GM18868 (cell line): ENCODE data around the gene NDUFA6.
"Not testable (repeated sequence)": the region's sequence is repeated elsewhere in the genome, so short reads cannot be mapped to it uniquely, and the experiment has no call there.

Source experiments
- ATAC-seq: cut with Tn5 transposase; IDR thresholded peaks from one replicate; pipeline ENCODE4 v1.9.1; 2021; ENCODE audit warnings: mild to moderate bottlenecking, moderate library complexity; ENCODE audit not compliant: unreplicated experiment

NDUFA6 gene

GRCh38 chr22:42072606-42073330, 17.8 kb downstream of the NDUFA6 start:
- ATAC-seq, result no peak

DNA sequence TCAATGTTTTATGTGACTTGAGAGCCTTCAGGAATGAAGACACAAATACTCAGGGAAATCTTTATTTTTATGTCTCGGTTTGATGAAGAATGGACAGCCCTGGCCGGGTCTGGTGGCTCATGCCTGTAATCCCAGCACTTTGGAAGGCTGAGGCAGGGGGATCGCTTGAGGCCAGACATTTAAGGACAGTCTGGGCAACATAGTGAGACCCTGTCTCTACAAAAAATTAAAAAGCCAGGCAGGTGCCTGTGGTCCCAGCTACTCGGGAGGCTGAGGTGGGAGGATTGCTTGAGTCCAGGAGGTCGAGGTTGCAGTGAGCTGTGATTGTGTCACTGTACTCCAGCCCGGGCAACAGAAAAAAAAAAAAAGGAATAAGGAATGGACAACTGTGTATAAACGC, 19.1 kb downstream of the NDUFA6 start:
- not testable (repeated sequence) for ATAC-seq

DNA sequence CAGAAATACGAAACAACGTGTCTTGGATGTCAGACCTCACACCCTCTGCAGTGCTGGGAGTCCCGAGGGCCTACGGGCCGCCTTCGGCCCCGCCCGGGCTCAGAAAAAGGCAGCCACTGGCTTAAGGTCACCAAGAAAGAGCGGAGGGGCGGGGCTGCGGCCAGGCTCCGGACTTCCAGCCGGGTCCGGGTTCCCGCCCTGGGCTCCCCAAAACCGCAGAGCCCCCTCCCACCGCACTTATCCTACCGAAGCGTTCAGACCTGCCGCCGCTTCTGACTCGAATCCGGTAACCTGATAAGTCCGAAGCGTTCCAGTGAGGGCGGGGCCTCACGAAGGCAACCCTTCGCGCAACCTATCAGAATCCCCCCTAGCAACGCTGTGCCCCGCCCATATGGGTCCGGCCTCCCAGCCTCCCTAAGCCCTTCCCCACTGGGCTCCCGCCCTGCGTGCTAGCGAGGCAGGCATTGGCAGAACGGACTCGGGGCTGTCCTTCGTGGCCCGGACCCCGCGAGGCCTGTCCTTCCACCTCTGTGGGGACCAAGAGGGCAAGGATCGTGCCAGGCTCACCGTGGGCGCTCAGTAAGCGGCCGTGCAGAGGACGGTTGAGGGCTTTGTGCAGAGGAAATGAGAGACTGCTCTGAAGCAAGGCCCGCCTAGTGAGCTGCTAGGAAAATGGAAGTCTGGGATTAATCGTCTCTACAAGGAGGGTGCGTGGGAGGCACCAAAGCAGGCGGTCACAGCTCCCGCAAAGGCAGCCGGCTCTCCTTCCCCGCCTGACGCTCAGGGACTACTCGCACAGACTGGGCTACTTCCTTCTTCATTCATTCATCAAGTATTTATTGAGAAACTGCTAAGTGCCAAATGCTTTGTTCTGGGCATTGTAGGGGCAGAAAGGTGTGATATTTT, 19.8 kb downstream of the NDUFA6 start, which contains the start of gene NAGA:
TSS of gene NAGA (minus strand) at position 296 of the 906 bp plus-strand sequence. CDS start 515 bp downstream, outside the sequence.
- ATAC-seq, result peak; percentile 91

GRCh38 chr22:42069801-42070516, 20.6 kb downstream of the NDUFA6 start:
- ATAC-seq, result peak; percentile 17

- no peak for ATAC-seq
Measured at GRCh38 chr22:42068291-42068690, 22.3 kb downstream of the NDUFA6 start.

DNA sequence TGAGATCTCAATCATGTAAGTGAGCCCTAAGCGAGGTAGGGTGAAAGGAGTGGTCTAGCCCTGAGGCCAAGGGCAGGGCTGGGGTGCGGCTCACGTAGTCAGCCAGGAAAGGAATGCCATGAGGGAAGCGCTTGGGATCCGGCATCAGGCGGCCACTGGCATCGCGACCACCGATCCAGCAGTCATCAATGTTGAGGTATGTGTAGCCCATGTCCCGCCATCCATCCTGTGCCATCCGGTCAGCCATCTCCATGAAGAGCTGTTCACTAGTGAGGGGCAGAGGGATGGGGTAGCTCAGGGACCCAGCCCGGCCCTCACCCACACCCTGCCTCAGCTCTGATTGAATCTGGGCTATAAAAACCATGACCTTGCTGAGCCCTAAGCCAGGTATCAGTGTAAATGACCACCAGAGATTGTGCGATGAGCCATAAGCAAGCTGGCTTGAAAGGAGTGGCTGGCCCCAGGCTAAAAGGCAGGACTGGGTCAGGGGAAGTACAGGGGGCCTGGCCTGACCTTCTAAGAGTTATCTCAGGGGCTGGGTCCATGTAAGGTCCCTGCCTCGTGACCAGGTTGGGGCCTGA, 22.8 kb downstream of the NDUFA6 start:
- no peak for ATAC-seq

GRCh38 chr22:42066937-42067336, 23.6 kb downstream of the NDUFA6 start:
- no peak for ATAC-seq

DNA sequence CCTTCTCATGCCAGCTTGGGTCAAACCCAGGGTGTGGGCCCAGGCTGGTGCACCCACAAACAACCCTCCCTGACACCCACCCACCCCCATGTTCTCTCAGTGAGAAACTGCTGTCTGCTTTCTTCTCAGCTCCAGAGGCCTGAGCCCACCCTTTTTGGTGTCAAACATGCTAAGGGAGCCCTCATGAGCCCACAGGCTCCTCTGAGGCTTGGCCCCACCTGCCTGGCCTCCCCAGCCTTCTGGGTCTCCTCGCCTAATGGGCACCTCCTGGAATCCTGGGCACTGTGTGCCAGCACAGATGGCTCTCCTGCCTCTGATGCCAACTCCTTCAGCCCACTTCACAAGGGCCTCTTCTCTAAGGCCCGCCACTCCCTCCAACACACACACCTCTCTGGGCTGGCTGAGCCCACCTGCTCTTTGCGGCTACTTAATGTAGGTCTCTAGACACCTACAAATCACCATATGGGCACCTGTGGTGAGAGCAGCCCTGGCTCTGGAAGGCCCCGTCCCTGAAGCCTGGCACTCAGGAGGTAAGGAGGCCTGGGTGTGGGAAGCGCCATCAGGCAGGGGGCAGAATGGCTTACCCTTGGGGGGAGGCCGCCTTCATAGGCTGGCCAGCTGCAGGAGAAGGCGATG, 24.3 kb downstream of the NDUFA6 start:
- no peak for ATAC-seq

DNA sequence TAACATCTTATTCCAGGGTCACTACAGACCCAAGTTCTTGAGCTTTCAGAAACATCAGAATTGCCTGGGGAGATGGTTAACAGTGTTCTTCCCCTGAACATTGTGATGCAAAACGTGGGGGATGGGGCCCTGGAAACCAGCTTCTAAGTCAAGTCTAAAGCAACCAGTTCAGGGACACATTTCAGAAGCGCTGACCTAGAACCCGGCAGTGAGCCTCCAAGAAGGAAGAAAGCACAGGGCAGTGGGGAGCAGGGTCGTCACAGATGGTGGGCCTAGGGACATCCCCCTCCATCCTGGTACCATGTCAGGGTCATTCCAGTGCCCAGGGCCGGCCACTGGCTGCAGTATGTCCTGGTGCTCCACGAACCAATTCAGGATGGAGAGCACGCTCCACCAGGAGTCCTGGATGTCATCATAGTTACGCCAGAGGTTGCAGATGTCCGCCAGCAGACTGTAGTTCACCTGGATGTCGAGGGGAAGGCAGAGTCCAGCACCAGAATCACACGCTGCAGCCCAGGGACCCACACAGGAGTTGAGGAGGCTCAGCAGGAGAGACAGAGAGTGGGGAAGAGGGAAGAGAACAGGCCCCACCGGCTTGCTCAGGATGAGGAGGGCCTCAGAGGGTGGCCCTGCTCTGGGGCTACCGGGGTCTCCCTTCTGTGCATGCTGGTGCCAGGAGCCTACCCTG, 25.0 kb downstream of the NDUFA6 start:
- ATAC-seq, result no peak

GRCh38 chr22:42064629-42065028, 25.9 kb downstream of the NDUFA6 start:
- no peak for ATAC-seq

DNA sequence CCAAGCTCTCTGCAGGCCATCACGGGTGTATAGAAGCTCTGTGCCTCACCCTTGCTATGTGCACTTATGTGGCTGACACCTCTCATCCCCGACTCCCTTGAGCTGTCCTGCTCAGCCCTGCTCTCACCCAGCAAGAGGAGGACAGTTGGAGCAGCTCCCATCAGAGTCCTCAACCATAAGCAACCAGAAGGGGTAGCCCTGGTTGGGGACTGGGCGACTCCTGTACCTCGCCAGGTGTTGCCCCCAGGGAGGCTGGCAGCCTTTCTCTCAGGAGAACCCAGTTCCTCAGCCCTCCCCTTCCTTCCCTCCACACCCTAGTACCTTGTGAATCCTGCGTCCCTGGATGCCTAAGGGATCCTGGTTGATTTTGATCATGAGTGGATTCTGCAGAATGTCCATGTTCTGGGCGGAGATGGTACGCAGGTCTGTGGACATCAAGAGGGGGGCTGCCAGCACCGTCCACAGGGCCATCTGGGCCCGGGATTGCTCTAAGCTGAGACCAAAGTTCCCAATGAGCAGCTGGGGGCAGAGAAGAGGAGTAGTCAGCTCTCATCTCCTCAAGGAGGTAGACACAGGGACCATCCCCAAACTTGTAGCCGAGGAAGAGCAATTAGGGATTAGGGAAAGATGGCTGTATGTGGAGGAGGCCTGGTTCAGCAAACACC, 27.9 kb downstream of the NDUFA6 start:
- no peak for ATAC-seq

GRCh38 chr22:42061041-42061440, 29.5 kb downstream of the NDUFA6 start:
- ATAC-seq, result no peak

DNA sequence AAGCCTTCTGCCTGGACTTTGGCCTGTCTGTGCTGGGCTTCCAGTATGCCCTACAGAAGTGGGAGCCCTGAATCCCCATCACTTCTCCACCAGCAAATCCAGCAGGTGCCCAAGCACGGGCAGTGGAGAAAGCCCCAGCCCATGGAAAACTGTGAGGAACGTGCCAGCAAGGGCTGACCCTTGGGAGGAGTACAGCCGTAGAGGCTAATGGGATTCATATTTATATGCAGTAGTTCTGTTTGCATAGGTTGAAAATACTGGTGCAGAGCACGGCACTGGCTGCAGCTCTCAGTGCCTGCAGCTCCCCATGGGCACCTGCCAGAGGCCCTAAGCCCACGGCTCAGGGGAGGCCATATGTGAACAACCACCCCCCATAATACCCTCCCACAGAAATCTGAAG, 30.1 kb downstream of the NDUFA6 start:
- ATAC-seq, result no peak

DNA sequence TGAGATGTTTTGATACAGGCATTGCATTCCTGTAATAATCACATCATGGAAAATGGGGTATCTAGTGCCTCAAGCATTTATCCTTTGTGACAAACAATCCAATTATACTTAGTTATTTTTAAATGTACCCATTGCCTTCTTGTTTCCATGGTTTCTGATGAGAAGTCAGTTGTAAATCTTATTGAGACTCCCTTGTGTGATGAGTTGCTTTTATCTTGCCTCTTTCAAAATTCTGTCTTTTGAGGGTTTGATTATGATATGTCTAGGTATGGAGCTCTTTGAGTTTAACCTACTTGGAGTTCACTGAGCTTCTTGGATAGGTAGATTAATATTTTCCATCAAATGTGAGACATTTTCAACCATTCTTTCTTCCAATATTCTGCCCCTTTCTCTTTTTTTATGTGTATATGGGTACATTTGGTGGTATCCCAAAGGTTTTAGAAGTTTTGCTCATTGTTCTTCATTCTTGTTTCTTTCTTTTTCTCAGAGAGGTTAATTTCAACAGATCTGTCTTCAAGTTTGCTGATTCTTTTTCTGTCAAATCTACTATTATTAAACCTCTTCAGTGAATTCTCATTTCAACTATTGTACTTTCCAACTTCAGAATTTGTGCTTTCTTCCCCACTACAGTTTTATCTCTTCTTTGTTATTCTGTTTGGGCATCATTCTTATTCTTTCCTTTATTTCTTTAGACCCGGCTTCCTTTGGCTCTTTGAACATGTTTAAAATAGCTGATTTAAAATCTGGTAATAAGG, 33.6 kb downstream of the NDUFA6 start:
- ATAC-seq, result no peak

- ATAC-seq, result no peak
Measured at GRCh38 chr22:42052765-42053164, 37.8 kb downstream of the NDUFA6 start.

DNA sequence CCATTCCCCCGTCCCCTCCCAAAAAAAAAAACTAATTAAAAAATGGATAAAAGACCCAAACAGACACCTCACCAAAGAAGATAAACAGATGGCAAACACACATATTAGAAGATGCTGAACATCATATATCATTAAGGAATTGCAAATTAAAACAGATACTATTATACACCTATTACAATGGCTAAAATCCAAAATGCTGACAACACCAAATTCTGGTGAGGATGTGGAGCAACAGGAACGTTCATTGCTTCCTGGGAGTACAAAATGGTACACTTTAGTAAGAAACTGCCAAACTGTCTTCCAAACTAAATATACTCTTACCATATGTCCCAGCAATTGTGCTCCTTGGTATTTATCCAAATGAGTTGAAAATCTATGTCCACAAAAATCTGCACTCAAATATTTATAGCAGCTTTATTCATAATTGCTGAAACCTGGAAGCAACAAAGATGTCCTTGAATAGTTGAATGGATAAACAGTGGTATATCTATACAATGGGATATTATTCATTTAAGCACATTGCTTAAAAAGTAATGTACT, 39.9 kb downstream of the NDUFA6 start:
- no peak for ATAC-seq

- ATAC-seq, result no peak
Measured at GRCh38 chr22:42041784-42042183, 48.8 kb downstream of the NDUFA6 start.

- no peak for ATAC-seq
Measured at GRCh38 chr22:42039271-42039670, 51.3 kb downstream of the NDUFA6 start.
